ENCODE data around the gene PRRX1. TPM values are rescaled to one million over a fixed set of nuclear protein-coding genes. Genes with fewer than 3 reads are reported as not detected.

PRRX1 gene
- total RNA-seq, 3 donors from 2014 or later, result not detected

- DNase-seq (no peak), ATAC-seq (no peak)
- H3K36me3 Mint-ChIP-seq (ENCODE audit: insufficient read depth), result no peaks in the 10 kb centered on the region
- H3K4me1 Mint-ChIP-seq (ENCODE audit: low read depth), result no peaks in the 10 kb centered on the region
- H3K9me3 Mint-ChIP-seq, result peaks cover 3% of the 10 kb centered on the region
- no peak overlapping the region for H3K4me3 Mint-ChIP-seq
- no peaks in the 10 kb centered on the region for H3K27me3 Mint-ChIP-seq (ENCODE audit: low read depth)
These were observed 47.8 kb downstream of the PRRX1 start for GRCh38 chr1:170711682-170712081.

- Mint-ChIP-seq H3K4me1 (ENCODE audit: low read depth) (no peaks in the 10 kb centered on the region), H3K4me3 (no peak overlapping the region), H3K9me3 (peaks cover under 1% of the 10 kb centered on the region), H3K36me3 (ENCODE audit: insufficient read depth) (no peaks in the 10 kb centered on the region), H3K27me3 (ENCODE audit: low read depth) (no peaks in the 10 kb centered on the region)
- DNase-seq (no peak), ATAC-seq (no peak)
These were observed 50.2 kb downstream of the PRRX1 start for GRCh38 chr1:170714163-170714562.

GRCh38 chr1:170714938-170715337 is 51.0 kb downstream of the PRRX1 start:
- Mint-ChIP-seq H3K4me1 (ENCODE audit: low read depth) (no peaks in the 10 kb centered on the region), H3K4me3 (no peak overlapping the region), H3K9me3 (no peaks in the 10 kb centered on the region), H3K36me3 (ENCODE audit: insufficient read depth) (no peaks in the 10 kb centered on the region), H3K27me3 (ENCODE audit: low read depth) (no peaks in the 10 kb centered on the region)
- DNase-seq (no peak), ATAC-seq (no peak)

- no peak for DNase-seq
- Mint-ChIP-seq H3K9me3 (no peaks in the 10 kb centered on the region), H3K4me1 (ENCODE audit: low read depth) (no peaks in the 10 kb centered on the region), H3K36me3 (ENCODE audit: insufficient read depth) (no peaks in the 10 kb centered on the region), H3K4me3 (no peak overlapping the region), H3K27me3 (ENCODE audit: low read depth) (no peaks in the 10 kb centered on the region)
- no peak for ATAC-seq
These were observed 53.0 kb downstream of the PRRX1 start for GRCh38 chr1:170716835-170717429.

DNA sequence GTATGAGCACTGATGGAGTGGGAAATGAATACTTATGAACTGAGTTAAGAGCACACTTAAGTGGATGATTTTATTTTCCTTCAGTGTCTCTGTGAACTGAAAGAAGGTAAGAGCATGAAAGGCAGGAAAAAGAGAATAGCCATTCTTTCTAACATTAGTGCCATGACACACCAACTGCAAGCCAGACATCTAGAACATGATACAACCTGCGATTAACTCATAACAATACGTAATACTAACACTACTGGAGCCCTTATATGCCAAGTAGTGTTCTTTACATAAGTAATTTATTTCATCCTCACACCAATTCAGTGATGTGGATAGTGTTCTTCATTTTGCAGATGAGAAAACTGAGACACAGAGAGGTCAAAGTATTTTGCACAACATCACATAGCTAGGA is 56.7 kb downstream of the PRRX1 start:
- Mint-ChIP-seq H3K36me3 (ENCODE audit: insufficient read depth) (no peaks in the 10 kb centered on the region), H3K9me3 (no peaks in the 10 kb centered on the region), H3K4me1 (ENCODE audit: low read depth) (no peaks in the 10 kb centered on the region), H3K4me3 (no peak overlapping the region), H3K27me3 (ENCODE audit: low read depth) (no peaks in the 10 kb centered on the region)
- DNase-seq (no peak), ATAC-seq (no peak)

DNA sequence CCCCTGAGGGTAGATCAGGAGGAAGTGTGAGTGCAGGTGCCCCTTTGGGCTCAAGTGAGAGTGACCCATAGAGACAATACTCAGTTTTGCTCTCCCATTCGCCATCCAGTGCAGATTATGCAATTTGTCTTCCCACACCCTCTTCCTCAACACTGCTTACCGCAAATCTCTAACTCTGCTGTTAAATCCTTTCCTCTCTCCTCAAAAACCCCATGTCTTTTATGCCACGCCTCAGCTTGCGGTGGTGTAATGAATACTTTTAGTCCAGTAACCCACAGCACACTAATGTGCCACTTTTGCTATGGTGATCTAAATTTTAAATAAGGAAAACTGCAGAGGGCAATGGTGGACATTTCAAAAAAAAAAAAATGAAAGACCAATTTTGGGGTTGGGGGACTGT is 57.7 kb downstream of the PRRX1 start:
- Mint-ChIP-seq H3K4me1 (ENCODE audit: low read depth) (no peaks in the 10 kb centered on the region), H3K9me3 (no peaks in the 10 kb centered on the region), H3K4me3 (no peak overlapping the region), H3K27me3 (ENCODE audit: low read depth) (no peaks in the 10 kb centered on the region), H3K36me3 (ENCODE audit: insufficient read depth) (no peaks in the 10 kb centered on the region)
- no peak for ATAC-seq
- DNase-seq, result no peak

- ATAC-seq (no peak), DNase-seq (no peak)
- no peaks in the 10 kb centered on the region for H3K4me1 Mint-ChIP-seq (ENCODE audit: low read depth)
- no peak overlapping the region for H3K4me3 Mint-ChIP-seq
- no peaks in the 10 kb centered on the region for H3K36me3 Mint-ChIP-seq (ENCODE audit: insufficient read depth)
- no peaks in the 10 kb centered on the region for H3K27me3 Mint-ChIP-seq (ENCODE audit: low read depth)
- H3K9me3 Mint-ChIP-seq, result no peaks in the 10 kb centered on the region
These were observed 59.6 kb downstream of the PRRX1 start for GRCh38 chr1:170723518-170723917.

GRCh38 chr1:170725326-170725725 is 61.4 kb downstream of the PRRX1 start:
- H3K9me3 Mint-ChIP-seq, result no peaks in the 10 kb centered on the region
- no peaks in the 10 kb centered on the region for H3K27me3 Mint-ChIP-seq (ENCODE audit: low read depth)
- no peaks in the 10 kb centered on the region for H3K4me1 Mint-ChIP-seq (ENCODE audit: low read depth)
- DNase-seq (no peak), ATAC-seq (no peak)
- no peak overlapping the region for H3K4me3 Mint-ChIP-seq
- no peaks in the 10 kb centered on the region for H3K36me3 Mint-ChIP-seq (ENCODE audit: insufficient read depth)

DNA sequence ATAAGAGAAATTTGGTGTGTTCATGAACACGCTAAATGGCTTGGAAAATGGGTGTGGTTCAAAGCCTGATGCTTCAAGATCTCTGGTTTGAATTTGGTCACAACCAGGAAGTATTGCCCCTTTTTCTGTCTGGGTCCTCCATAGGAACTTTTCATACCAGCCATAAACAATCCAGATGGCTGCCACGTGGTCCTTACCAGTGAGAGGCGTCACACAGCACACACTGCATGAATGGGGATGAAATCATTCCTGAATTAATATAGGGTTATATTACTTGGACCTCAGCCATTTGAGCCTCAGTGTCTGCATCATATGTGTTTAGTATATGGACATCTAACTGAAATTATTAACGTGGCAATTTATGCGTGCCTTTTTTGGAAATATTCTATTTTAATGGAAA is 64.0 kb downstream of the PRRX1 start:
- H3K4me1 Mint-ChIP-seq (ENCODE audit: low read depth), result no peaks in the 10 kb centered on the region

DNA sequence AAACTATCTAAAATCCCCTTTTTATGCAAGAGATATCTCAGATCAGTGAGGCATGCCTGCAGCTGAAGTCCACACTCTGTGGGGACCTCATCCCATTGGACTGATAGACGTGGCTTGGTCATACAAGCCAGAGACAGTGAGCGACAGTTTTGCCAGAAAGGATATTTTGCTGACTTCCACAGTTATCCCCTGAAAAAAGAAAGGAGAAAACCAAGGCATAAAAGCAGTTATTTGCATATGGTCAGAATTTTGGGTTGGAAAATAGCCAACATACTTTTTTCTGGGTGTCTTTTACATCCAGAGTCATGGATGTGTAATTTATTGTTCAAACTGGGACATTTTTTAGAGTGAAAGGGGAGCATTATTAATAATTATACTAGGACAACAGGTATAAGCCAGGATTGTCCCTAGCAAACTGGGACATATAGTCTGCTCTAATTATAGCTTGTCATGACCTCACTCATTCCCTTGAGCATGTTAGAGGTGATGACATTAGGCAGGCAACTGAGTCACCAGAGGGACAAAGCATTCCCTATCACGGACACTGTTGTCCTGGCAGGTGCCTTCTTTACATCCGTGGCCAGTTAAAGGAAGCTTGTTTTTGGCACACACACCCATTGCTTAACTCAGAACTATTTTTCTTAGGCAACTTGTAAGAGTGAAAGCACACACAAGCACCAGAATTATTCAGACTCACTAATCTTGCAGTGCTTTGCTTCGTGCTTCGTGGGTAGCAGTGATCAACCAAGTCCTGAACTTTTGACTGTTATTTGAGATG is 65.5 kb downstream of the PRRX1 start:
- Mint-ChIP-seq H3K9me3 (no peaks in the 10 kb centered on the region), H3K27me3 (ENCODE audit: low read depth) (no peaks in the 10 kb centered on the region), H3K4me3 (no peak overlapping the region), H3K4me1 (ENCODE audit: low read depth) (no peaks in the 10 kb centered on the region), H3K36me3 (ENCODE audit: insufficient read depth) (no peaks in the 10 kb centered on the region)
- ATAC-seq, result no peak
- DNase-seq, result no peak

More for the DNA sequence above, 64.0 kb downstream of the PRRX1 start:
- no peaks in the 10 kb centered on the region for H3K36me3 Mint-ChIP-seq (ENCODE audit: insufficient read depth)
- ATAC-seq (no peak), DNase-seq (no peak)
- no peaks in the 10 kb centered on the region for H3K9me3 Mint-ChIP-seq
- no peaks in the 10 kb centered on the region for H3K27me3 Mint-ChIP-seq (ENCODE audit: low read depth)
- H3K4me3 Mint-ChIP-seq, result no peak overlapping the region

GRCh38 chr1:170730014-170730413 is 66.1 kb downstream of the PRRX1 start:
- DNase-seq (no peak), ATAC-seq (no peak)
- H3K4me3 Mint-ChIP-seq, result no peak overlapping the region
- no peaks in the 10 kb centered on the region for H3K4me1 Mint-ChIP-seq (ENCODE audit: low read depth)
- no peaks in the 10 kb centered on the region for H3K9me3 Mint-ChIP-seq
- no peaks in the 10 kb centered on the region for H3K36me3 Mint-ChIP-seq (ENCODE audit: insufficient read depth)
- H3K27me3 Mint-ChIP-seq (ENCODE audit: low read depth), result no peaks in the 10 kb centered on the region

GRCh38 chr1:170730438-170730837 is 66.5 kb downstream of the PRRX1 start:
- Mint-ChIP-seq H3K9me3 (no peaks in the 10 kb centered on the region), H3K27me3 (ENCODE audit: low read depth) (no peaks in the 10 kb centered on the region), H3K4me1 (ENCODE audit: low read depth) (no peaks in the 10 kb centered on the region), H3K4me3 (no peak overlapping the region), H3K36me3 (ENCODE audit: insufficient read depth) (no peaks in the 10 kb centered on the region)
- DNase-seq (no peak), ATAC-seq (no peak)

GRCh38 chr1:170731566-170732251 is 67.8 kb downstream of the PRRX1 start:
- no peaks in the 10 kb centered on the region for H3K9me3 Mint-ChIP-seq
- no peaks in the 10 kb centered on the region for H3K36me3 Mint-ChIP-seq (ENCODE audit: insufficient read depth)
- no peak overlapping the region for H3K4me3 Mint-ChIP-seq
- peaks cover 8% of the 10 kb centered on the region for H3K27me3 Mint-ChIP-seq (ENCODE audit: low read depth)
- no peaks in the 10 kb centered on the region for H3K4me1 Mint-ChIP-seq (ENCODE audit: low read depth)
- no peak for DNase-seq
- ATAC-seq, result no peak

DNA sequence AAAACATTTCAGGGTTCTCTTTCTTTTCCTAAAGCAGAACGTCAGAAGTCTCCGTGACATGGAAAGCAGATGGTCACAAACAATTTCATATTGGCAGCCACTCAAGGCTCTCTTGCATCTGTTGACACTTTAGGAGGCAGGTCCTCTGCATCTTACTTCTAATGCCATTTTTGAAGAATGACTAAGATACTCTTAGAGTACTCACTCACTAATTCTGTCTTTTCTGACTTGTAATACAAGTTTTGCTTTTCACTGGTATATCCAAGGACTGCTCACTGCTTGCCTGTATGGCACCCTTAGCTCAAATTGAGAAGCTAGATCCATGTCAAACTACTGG is 68.3 kb downstream of the PRRX1 start:
- Mint-ChIP-seq H3K4me3 (no peak overlapping the region), H3K27me3 (ENCODE audit: low read depth) (peaks cover 9% of the 10 kb centered on the region), H3K4me1 (ENCODE audit: low read depth) (no peaks in the 10 kb centered on the region)

More for the DNA sequence above, 68.3 kb downstream of the PRRX1 start:
- Mint-ChIP-seq H3K9me3 (no peaks in the 10 kb centered on the region), H3K36me3 (ENCODE audit: insufficient read depth) (no peaks in the 10 kb centered on the region)
- DNase-seq (no peak), ATAC-seq (no peak)

Measured in activated T-cell treated with anti-CD3 and anti-CD28 coated beads, Interleukin-2, amount 50 U/mL, for 4 hours (primary cell).